ENCODE measurements around the gene GABRA4.

The GABRA4 gene

DNA sequence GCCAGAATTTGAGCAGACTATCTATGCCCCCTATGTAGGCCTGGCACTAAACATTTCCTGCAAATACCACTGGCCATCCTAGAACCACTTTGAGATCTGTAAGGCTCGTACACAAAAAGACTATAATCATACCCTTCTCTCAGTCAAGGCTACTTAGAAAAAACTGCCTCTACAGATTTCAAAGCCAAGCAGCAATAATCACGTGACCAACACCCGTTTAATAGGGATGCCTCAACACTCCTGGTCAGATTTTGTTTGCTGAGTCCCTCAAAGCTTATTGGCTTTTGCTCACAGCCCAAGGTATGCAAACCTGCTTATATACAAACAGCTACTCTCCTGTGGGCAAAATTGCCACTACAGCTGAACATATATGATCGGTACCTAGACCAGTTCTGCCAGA is 85.2 kb downstream of the GABRA4 start:
- no peak overlapping the region for H3K4me3 ChIP-seq (ENCODE audit: low read depth, low read length)
- TF ChIP-seq CTCF (IDR thresholded peaks at IDR 0.05; ENCODE audit: low read depth, low read length) = no peak

DNA sequence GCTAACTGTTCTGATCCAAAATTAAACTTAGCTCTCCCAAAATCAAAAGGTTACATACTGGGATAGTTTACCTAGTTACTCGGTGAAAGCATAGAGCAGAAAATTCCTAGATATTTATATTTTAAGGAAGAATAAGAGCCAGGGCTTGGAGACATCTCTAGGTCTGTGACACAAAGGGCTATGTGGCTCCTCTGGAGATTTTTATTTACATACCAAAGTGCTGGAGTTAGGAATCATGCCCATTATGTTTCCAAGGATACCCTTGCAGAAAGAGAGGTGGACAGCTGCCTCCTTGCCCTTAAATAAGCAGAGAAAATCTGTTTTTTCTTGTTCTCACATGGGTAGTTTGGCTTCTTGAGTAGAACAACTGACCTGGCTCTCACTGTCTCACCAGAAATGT is 93.3 kb downstream of the GABRA4 start:
- H3K4me3 ChIP-seq (ENCODE audit: low read depth, low read length) = no peak overlapping the region
- TF ChIP-seq CTCF (IDR thresholded peaks at IDR 0.05; ENCODE audit: low read depth, low read length) = no peak

DNA sequence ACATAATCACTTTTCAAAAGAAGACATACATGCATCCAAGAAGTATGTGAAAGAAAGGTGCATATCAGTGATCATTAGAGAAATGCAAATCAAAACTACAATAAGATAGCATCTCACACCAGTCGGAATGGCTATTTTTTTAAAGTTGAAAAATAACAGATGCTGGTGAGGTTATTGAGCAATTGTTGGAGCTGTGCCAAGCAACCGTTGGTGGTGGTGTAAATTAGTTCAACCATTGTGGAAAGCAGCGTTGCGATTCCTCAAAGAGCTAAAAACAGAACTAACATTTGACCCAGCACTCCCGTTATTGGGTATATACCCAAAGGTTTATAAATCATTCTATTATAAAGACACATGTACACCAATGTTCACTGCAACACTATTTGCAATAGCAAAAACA is 98.6 kb downstream of the GABRA4 start:
- no peak for TF ChIP-seq CTCF (IDR thresholded peaks at IDR 0.05; ENCODE audit: low read depth, low read length)
- no peak overlapping the region for H3K4me3 ChIP-seq (ENCODE audit: low read depth, low read length)

GRCh38 chr4:46890056-46890455 is 103.3 kb downstream of the GABRA4 start:
- no peak overlapping the region for H3K4me3 ChIP-seq (ENCODE audit: low read depth, low read length)
- no peak for TF ChIP-seq CTCF (IDR thresholded peaks at IDR 0.05; ENCODE audit: low read depth, low read length)

DNA sequence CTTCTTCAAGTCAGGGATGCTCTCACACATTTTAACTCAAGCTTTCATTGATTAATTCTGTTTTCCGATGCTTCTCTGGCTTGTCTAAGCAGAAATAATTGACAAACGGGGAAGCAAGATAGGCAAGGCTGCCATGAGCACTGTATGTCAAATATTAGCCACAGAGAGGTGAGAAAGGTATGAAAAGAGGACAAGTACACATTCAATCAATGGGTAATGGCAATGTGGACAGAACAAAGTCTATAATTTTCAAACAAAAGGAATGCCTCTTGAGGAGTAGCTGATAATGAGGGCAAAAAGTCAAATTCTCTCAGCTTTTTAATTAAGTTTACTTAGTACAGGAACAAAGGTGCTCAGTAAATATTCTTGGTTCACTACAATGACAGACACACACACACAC is 104.0 kb downstream of the GABRA4 start:
- no peak for TF ChIP-seq CTCF (IDR thresholded peaks at IDR 0.05; ENCODE audit: low read depth, low read length)

DNA sequence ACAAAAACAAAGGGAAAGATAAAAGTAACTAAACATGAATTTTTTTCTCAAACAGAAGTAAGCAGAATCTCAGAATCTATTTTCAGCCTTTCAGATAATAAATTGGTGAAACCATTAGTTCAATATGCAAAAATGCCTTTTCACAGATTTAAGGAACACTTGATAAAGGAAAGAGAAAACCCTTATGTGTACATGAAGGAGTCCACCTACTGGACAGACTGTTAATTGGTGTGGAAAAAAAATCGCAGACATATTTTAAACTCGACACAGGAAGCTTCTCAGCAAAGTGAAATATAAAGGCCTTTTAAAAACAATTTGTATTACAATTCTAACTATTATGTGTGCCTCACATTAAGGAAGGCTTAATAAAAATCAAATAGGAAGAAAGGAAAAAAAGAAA is 106.7 kb downstream of the GABRA4 start:
- TF ChIP-seq CTCF (IDR thresholded peaks at IDR 0.05; ENCODE audit: low read depth, low read length) = peak; percentile 8; the same call in 1 of the 2 replicates
- H3K4me3 ChIP-seq (ENCODE audit: low read depth, low read length) = no peak overlapping the region

More for the DNA sequence above, 104.0 kb downstream of the GABRA4 start:
- no peak overlapping the region for H3K4me3 ChIP-seq (ENCODE audit: low read depth, low read length)

GRCh38 chr4:46878641-46879040 is 114.7 kb downstream of the GABRA4 start:
- no peak overlapping the region for H3K4me3 ChIP-seq (ENCODE audit: low read depth, low read length)
- TF ChIP-seq CTCF (IDR thresholded peaks at IDR 0.05; ENCODE audit: low read depth, low read length) = no peak

Measured in WI38 (cell line).